SW480 (cell line): Measurements from ENCODE around the gene GLDC.

ENCODE experiments used
- DNase-seq: peaks from one replicate; pipeline ENCODE4 v3.0.0-alpha.2; 2016; ENCODE audit warnings: low spot score

GLDC gene

GRCh38 chr9:6620353-6620752 lies 25.2 kb downstream of the GLDC start:
- no peak for DNase-seq

GRCh38 chr9:6619909-6620308 lies 25.6 kb downstream of the GLDC start:
- no peak for DNase-seq

GRCh38 chr9:6616951-6617602 lies 28.5 kb downstream of the GLDC start:
- no peak for DNase-seq

- DNase-seq: no peak
Observed at GRCh38 chr9:6614489-6614888, 31.0 kb downstream of the GLDC start.

- DNase-seq: no peak
Observed at GRCh38 chr9:6611865-6612264, 33.7 kb downstream of the GLDC start.

GRCh38 chr9:6610073-6610472 lies 35.5 kb downstream of the GLDC start:
- DNase-seq: no peak

GRCh38 chr9:6609497-6610016 lies 36.0 kb downstream of the GLDC start:
- no peak for DNase-seq

- DNase-seq: no peak
Observed at GRCh38 chr9:6605202-6605601, 40.3 kb downstream of the GLDC start.

- DNase-seq: no peak
Observed at GRCh38 chr9:6600426-6600825, 45.1 kb downstream of the GLDC start.

GRCh38 chr9:6600006-6600405 lies 45.5 kb downstream of the GLDC start:
- no peak for DNase-seq

GRCh38 chr9:6598249-6598725 lies 47.2 kb downstream of the GLDC start:
- DNase-seq: no peak

- DNase-seq: no peak
Observed at GRCh38 chr9:6592791-6593190, 52.7 kb downstream of the GLDC start.

GRCh38 chr9:6592231-6592630 lies 53.3 kb downstream of the GLDC start:
- no peak for DNase-seq

GRCh38 chr9:6590772-6591384 lies 54.7 kb downstream of the GLDC start:
- DNase-seq: peak; percentile 98

GRCh38 chr9:6590334-6590733 lies 55.2 kb downstream of the GLDC start:
- DNase-seq: peak; percentile 45

- DNase-seq: peak; percentile 46
Observed at GRCh38 chr9:6584881-6585597, 60.5 kb downstream of the GLDC start.

- no peak for DNase-seq
Observed at GRCh38 chr9:6581253-6581652, 64.3 kb downstream of the GLDC start.

- DNase-seq: no peak
Observed at GRCh38 chr9:6579613-6580012, 65.9 kb downstream of the GLDC start.

- DNase-seq: no peak
Observed at GRCh38 chr9:6576987-6577386, 68.5 kb downstream of the GLDC start.

GRCh38 chr9:6575324-6576034 lies 70.0 kb downstream of the GLDC start:
- no peak for DNase-seq

GRCh38 chr9:6567140-6567591 lies 78.4 kb downstream of the GLDC start:
- no peak for DNase-seq

GRCh38 chr9:6566409-6567139 lies 79.0 kb downstream of the GLDC start:
- peak; percentile 85 for DNase-seq
